Astrocyte of the spinal cord (primary cell): Measurements from ENCODE around the gene LY6G5C.

ENCODE experiments used
- DNase-seq: peaks from one replicate; pipeline ENCODE4 v3.0.0; 2011; ENCODE audit warnings: low read depth, low spot score
- H3K4me3 ChIP-seq: 2 replicates; pipeline ENCODE4 v1.5.1; 2011; ENCODE audit warnings: low read depth, mild to moderate bottlenecking, low read length, moderate library complexity
- CTCF ChIP-seq: IDR thresholded peaks from 2 replicates; pipeline ENCODE4 v1.5.1; 2012; ENCODE audit warnings: low read depth, mild to moderate bottlenecking, low read length, inconsistent platforms
- in situ Hi-C: cut with HindIII; loops from 2 replicates; pipeline ENCODE4 v1.10.0; 2017; ENCODE audit warnings: low sequenced_read_pairs

The LY6G5C gene

GRCh38 chr6:31632279-31632946, 48.5 kb downstream of the LY6G5C start:
- in situ Hi-C loops, result no loop called here
- no peak for DNase-seq
- H3K4me3 ChIP-seq, result no peak overlapping the region
- TF ChIP-seq CTCF, result no peak

- H3K4me3 ChIP-seq, result no peak overlapping the region
- TF ChIP-seq CTCF, result no peak
- DNase-seq, result no peak
- in situ Hi-C loops, result no loop called here
Measured at GRCh38 chr6:31631681-31632278, 49.1 kb downstream of the LY6G5C start.

- TF ChIP-seq CTCF, result no peak
- H3K4me3 ChIP-seq, result no peak overlapping the region
- in situ Hi-C loops, result no loop called here
- DNase-seq, result no peak
Measured at GRCh38 chr6:31631209-31631608, 49.7 kb downstream of the LY6G5C start.

GRCh38 chr6:31630177-31630934, 50.5 kb downstream of the LY6G5C start:
- in situ Hi-C loops, result no loop called here
- TF ChIP-seq CTCF, result no peak
- no peak overlapping the region for H3K4me3 ChIP-seq
- DNase-seq, result no peak

GRCh38 chr6:31629014-31629413, 51.9 kb downstream of the LY6G5C start:
- in situ Hi-C loops, result no loop called here
- no peak for DNase-seq
- H3K4me3 ChIP-seq, result no peak overlapping the region
- no peak for TF ChIP-seq CTCF

DNA sequence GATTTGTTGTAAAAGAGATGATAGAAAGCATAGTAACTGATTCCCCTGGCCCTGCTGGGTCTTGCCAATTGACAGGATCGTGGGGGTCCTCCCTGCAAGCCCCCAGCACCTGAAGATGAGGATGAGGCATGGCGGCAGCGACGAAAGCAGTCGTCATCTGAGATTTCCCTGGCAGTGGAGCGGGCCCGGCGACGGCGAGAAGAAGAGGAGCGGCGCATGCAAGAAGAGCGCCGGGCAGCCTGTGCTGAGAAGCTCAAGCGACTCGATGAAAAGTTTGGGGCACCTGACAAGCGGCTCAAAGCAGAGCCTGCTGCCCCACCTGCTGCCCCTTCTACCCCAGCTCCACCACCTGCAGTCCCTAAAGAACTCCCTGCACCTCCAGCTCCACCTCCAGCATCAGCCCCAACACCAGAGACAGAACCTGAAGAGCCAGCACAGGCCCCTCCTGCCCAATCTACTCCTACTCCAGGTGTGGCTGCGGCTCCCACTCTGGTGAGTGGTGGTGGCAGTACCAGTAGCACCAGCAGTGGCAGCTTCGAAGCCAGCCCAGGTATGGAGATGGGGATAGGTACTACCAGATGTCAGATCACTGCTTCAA, 53.1 kb downstream of the LY6G5C start:
- in situ Hi-C loops, result no loop called here
- no peak overlapping the region for H3K4me3 ChIP-seq
- TF ChIP-seq CTCF, result no peak
- no peak for DNase-seq
